Smooth muscle cell (in vitro differentiated cells): ENCODE measurements around the gene TRIM72. TPM values are rescaled to one million over a fixed set of nuclear protein-coding genes. Genes with fewer than 3 reads are reported as not detected.

Experiments
- DNase-seq: peaks from one replicate; lab custom pipeline; 2025; ENCODE audit not compliant: unreplicated experiment; lab: John Stamatoyannopoulos, UW
- H2AFZ ChIP-seq: fragments of 200-600 bp; sonication (generic); 2 replicates; pipeline ENCODE4 v1.6.0; 2016; ENCODE audit warnings: antibody characterized with exemption, low read depth, mild to moderate bottlenecking
- H3F3A ChIP-seq: fragments of 200-600 bp; sonication (generic); 2 replicates; pipeline ENCODE4 v1.6.0; 2017; ENCODE audit warnings: antibody characterized with exemption, low read depth
- H3K27ac ChIP-seq: fragments of 200-600 bp; sonication (generic); 2 replicates; pipeline ENCODE4 v1.5.1; 2016; ENCODE audit warnings: low read depth, mild to moderate bottlenecking
- H3K27me3 ChIP-seq: fragments of 200-600 bp; sonication (generic); 2 replicates; pipeline ENCODE4 v1.6.1; 2016; ENCODE audit warnings: low read depth, mild to moderate bottlenecking
- H3K36me3 ChIP-seq: fragments of 200-600 bp; sonication (generic); 2 replicates; pipeline ENCODE4 v1.5.1; 2016; ENCODE audit warnings: low read depth
- H3K4me1 ChIP-seq: fragments of 200-600 bp; sonication (generic); 2 replicates; pipeline ENCODE4 v1.5.1; 2016; ENCODE audit warnings: low read depth
- H3K4me2 ChIP-seq: fragments of 200-600 bp; sonication (generic); 2 replicates; pipeline ENCODE4 v1.6.0; 2016; ENCODE audit warnings: mild to moderate bottlenecking
- H3K4me3 ChIP-seq: fragments of 200-600 bp; sonication (generic); 2 replicates; pipeline ENCODE4 v1.5.1; 2016; ENCODE audit warnings: mild to moderate bottlenecking
- H3K79me2 ChIP-seq: fragments of 200-600 bp; sonication (generic); 2 replicates; pipeline ENCODE4 v1.6.0; 2016; ENCODE audit warnings: low read depth, mild to moderate bottlenecking
- H3K9ac ChIP-seq: fragments of 200-600 bp; sonication (generic); 2 replicates; pipeline ENCODE4 v1.6.0; 2016; ENCODE audit warnings: low read depth
- H3K9me3 ChIP-seq: fragments of 200-600 bp; sonication (generic); replicated peaks from 2 replicates; pipeline ENCODE4 v1.5.1; 2016; ENCODE audit warnings: low read depth
- H4K20me1 ChIP-seq: fragments of 200-600 bp; sonication (generic); 2 replicates; pipeline ENCODE4 v1.6.0; 2016; ENCODE audit warnings: low read depth
- WGBS: methylation state at CpG from one replicate; pipeline ENCODE4 v1.1.7; 2016; ENCODE audit warnings: low lambda C conversion rate; 5-methylcytosine and 5-hydroxymethylcytosine counted together
- polyA plus RNA-seq: library from polyadenylated mRNA; unstranded; fragments of >200 nt; fragmentation: Nextera tagmentation; extraction: Ambion mirVana; gene quantifications from 2 replicates; pipeline ENCODE4 v1.2.1, GENCODE V29; 2016
- total RNA-seq: library from RNA; depleted of rRNA; stranded (reverse); fragments of >200 nt; gene quantifications from 2 replicates; pipeline ENCODE4 v1.2.3, GENCODE V29; 2014
- TF ChIP-seq, protein P1 (sequence below): fragments of 200-600 bp; sonication (generic); IDR thresholded peaks from 2 replicates; pipeline ENCODE4 v1.5.1; 2017; ENCODE audit warnings: borderline replicate concordance, mild to moderate bottlenecking, antibody characterized with exemption; ENCODE audit not compliant: insufficient read depth, poor library complexity, severe bottlenecking

The TRIM72 gene
- total and polyA plus RNA-seq, 2 experiments from 2014 or later = 0.04 to 0.07 TPM

DNA sequence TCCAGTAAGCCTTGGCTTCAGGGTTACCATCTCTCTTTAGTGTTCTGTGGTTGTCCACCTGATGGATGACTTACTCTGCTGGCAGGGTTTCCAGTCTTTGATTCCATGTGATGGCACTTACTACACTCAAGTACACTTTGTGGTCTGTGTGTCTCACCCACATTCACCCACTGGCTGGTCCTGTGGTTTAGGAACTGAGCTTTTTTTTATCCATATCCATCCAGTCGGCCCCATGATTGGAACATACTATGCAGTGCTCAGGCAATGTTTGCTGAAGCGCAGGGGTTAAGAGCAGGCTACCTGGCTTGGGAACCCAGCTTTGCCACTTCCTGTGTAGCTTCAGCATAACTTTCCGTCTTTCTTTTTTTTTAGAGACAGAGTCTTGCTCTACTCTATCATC lies 36.8 kb upstream of the TRIM72 start:
- no peaks in the 10 kb centered on the region for H3K27me3 ChIP-seq
- no peak overlapping the region for H3K4me3 ChIP-seq
- TF ChIP-seq, protein P1, sequence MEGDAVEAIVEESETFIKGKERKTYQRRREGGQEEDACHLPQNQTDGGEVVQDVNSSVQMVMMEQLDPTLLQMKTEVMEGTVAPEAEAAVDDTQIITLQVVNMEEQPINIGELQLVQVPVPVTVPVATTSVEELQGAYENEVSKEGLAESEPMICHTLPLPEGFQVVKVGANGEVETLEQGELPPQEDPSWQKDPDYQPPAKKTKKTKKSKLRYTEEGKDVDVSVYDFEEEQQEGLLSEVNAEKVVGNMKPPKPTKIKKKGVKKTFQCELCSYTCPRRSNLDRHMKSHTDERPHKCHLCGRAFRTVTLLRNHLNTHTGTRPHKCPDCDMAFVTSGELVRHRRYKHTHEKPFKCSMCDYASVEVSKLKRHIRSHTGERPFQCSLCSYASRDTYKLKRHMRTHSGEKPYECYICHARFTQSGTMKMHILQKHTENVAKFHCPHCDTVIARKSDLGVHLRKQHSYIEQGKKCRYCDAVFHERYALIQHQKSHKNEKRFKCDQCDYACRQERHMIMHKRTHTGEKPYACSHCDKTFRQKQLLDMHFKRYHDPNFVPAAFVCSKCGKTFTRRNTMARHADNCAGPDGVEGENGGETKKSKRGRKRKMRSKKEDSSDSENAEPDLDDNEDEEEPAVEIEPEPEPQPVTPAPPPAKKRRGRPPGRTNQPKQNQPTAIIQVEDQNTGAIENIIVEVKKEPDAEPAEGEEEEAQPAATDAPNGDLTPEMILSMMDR = no peak
- H3K36me3 ChIP-seq = no peaks in the 10 kb centered on the region
- H4K20me1 ChIP-seq = peaks cover 21% of the 10 kb centered on the region
- no peak overlapping the region for H2AFZ ChIP-seq
- peaks cover 25% of the 10 kb centered on the region for H3K79me2 ChIP-seq
- H3K9me3 ChIP-seq = no peaks in the 10 kb centered on the region
- H3K4me1 ChIP-seq = peaks cover 17% of the 10 kb centered on the region
- H3K9ac ChIP-seq = no peak overlapping the region
- peaks cover 4% of the 10 kb centered on the region for H3F3A ChIP-seq
- H3K4me2 ChIP-seq = no peak overlapping the region
- DNase-seq = no peak
- 71% methylated on average over 3 of the region's 3 CpGs for WGBS
- no peak overlapping the region for H3K27ac ChIP-seq

DNA sequence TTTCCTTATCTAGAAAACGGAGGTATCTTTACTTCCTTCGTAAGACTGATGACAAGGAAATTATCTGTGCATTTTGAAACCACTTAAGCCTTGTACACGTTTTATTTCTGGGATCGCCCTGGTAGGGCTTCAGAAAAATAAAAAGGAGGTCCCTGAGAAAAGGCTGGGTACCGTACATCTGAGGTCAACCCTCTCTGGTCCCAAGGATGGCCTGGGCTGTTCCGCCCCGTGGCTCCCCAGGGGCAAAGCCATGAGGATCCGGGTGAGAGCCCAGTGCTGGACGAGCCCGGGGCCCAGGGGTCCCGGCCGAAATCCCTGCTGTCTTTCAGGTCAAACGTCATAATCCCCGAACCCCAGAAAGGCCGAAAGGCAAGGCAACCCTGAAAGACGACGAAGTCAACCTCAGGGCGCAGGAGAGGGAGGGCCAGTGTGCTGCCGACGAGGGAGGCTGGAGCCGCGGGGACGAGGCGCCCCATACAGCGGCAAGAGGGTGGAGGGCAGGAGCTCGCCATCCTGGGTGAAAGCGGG lies 34.6 kb upstream of the TRIM72 start:
- TF ChIP-seq, protein P1 = no peak
- Histone ChIP-seq H3K36me3 (peaks cover 5% of the 10 kb centered on the region), H4K20me1 (peaks cover 42% of the 10 kb centered on the region), H3K79me2 (peaks cover 47% of the 10 kb centered on the region), H3F3A (peaks cover 10% of the 10 kb centered on the region), H3K4me2 (peak overlapping the region; percentile 100), H3K27ac (peak overlapping the region; percentile 96), H2AFZ (peak overlapping the region; percentile 80), H3K9ac (peak overlapping the region; percentile 96), H3K27me3 (no peaks in the 10 kb centered on the region), H3K4me1 (peaks cover 31% of the 10 kb centered on the region), H3K9me3 (no peaks in the 10 kb centered on the region), H3K4me3 (peak overlapping the region; percentile 97)
- DNase-seq = no peak
- WGBS = 4% methylated on average over 27 of the region's 27 CpGs

DNA sequence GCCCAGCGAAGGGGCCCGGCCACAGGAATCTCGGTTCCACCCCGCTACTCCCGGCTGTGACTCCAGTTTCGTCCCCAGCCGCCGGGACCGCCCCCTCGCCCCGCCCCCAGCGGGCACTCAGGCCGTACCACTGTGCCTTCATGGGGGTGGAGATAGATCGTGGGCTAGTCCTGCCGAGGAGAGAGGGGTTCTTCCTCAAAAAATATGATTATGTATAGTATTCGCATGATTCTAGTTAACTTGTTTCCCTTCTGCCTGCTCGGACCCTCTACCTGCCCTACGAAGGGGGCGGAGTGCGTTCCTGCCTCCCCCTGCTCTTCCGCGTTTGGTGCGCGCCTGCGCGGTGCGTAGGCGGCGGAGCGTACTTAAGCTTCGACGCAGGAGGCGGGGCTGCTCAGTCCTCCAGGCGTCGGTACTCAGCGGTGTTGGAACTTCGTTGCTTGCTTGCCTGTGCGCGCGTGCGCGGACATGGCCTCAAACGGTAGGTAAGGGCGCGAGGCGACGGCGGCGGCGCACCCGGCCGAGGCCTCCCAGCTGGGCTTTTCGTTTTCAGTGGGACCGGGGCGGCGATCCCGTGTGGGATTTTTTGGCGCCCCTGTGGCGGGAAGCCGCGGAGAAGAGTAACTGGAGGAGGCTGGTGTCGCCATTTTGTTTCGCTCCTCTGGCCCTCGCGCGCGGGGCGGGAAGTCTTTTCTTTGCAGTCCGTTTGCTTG lies 34.0 kb upstream of the TRIM72 start, which contains the start of gene FUS:
FUS (plus strand) TSS at position 393 of the 713 bp plus-strand sequence; CDS start at position 469, 76 bp downstream.
- Histone ChIP-seq H3K27ac (peak within 1 kb of the TSS; percentile 96), H3F3A (peaks cover 10% of the 10 kb centered on the region), H3K36me3 (peaks cover 10% of the 10 kb centered on the region), H3K4me1 (peaks cover 31% of the 10 kb centered on the region), H3K27me3 (no peaks in the 10 kb centered on the region), H3K79me2 (peaks cover 53% of the 10 kb centered on the region), H3K9me3 (no peaks in the 10 kb centered on the region), H2AFZ (peak within 1 kb of the TSS; percentile 80), H3K9ac (peak within 1 kb of the TSS; percentile 96), H4K20me1 (peaks cover 48% of the 10 kb centered on the region), H3K4me2 (peak within 1 kb of the TSS; percentile 100), H3K4me3 (peak within 1 kb of the TSS; percentile 97)
- DNase-seq = peak; percentile 96
- TF ChIP-seq, protein P1 = no peak
- under 1% methylated on average over 61 of the region's 69 CpGs for WGBS
